ENCODE data around the gene AXL. TPM values are rescaled to one million over a fixed set of nuclear protein-coding genes. Genes with fewer than 3 reads are reported as not detected.

The AXL gene
- total and polyA plus RNA-seq, 2 of the 13 experiments (the other 11 are each of a cell fraction or from before 2014, with no cell fraction given) = 0.71 to 5.9 TPM

- TF ChIP-seq PATZ1 (CRISPR knock-in tag; IDR thresholded peaks at IDR 0.05) = peak; percentile 27
- no peak for TF ChIP-seq ZNF772 (CRISPR knock-in tag; IDR thresholded peaks at IDR 0.05)
- TF ChIP-seq THAP7 (CRISPR knock-in tag; IDR thresholded peaks at IDR 0.05) = 0 out of 2 replicates have a peak, but pooled peaks have one; percentile 24
- TF ChIP-seq ZNF614 (CRISPR knock-in tag; IDR thresholded peaks at IDR 0.05; ENCODE audit: borderline replicate concordance) = no peak
- no peak for TF ChIP-seq ZFP82 (CRISPR knock-in tag; IDR thresholded peaks at IDR 0.05; ENCODE audit: borderline replicate concordance)
- TF ChIP-seq ZNF605 (CRISPR knock-in tag; IDR thresholded peaks at IDR 0.05) = peak; percentile 56; the same call in 1 of the 2 replicates
- TF ChIP-seq ATF6 (CRISPR knock-in tag; conservative IDR thresholded peaks at IDR 0.05) = no peak
- TF ChIP-seq ZSCAN31 (CRISPR knock-in tag; IDR thresholded peaks at IDR 0.05; ENCODE audit: low read depth) = no peak
- TF ChIP-seq TBL1XR1 (IDR thresholded peaks at IDR 0.05; ENCODE audit: borderline replicate concordance, low read length, partially characterized antibody) = no peak
- TF ChIP-seq YEATS2 (CRISPR knock-in tag; IDR thresholded peaks at IDR 0.05; ENCODE audit: borderline replicate concordance) = 0 out of 2 replicates have a peak, but pooled peaks have one; percentile 18
- no peak for TF ChIP-seq YY1 (IDR thresholded peaks at IDR 0.05; ENCODE audit: insufficient read depth, insufficient replicate concordance, low read depth, low read length)
- TF ChIP-seq IRX3 (CRISPR knock-in tag; IDR thresholded peaks at IDR 0.05; ENCODE audit: borderline replicate concordance, low read depth) = no peak
- no peak for TF ChIP-seq AFF4 (CRISPR knock-in tag; IDR thresholded peaks at IDR 0.05)
- TF ChIP-seq ERF (CRISPR knock-in tag; IDR thresholded peaks at IDR 0.05) = no peak
- TF ChIP-seq NR1H2 (CRISPR knock-in tag; IDR thresholded peaks at IDR 0.05; ENCODE audit: borderline replicate concordance, low read depth) = no peak
- TF ChIP-seq POLR2G (IDR thresholded peaks at IDR 0.05; ENCODE audit: low read depth, low read length) = 0 out of 2 replicates have a peak, but pooled peaks have one; percentile 1
- no peak for TF ChIP-seq ZNF414 (CRISPR knock-in tag; IDR thresholded peaks at IDR 0.05)
- peak; percentile 60; the same call in 1 of the 2 replicates for TF ChIP-seq KAT7 (CRISPR knock-in tag; IDR thresholded peaks at IDR 0.05; ENCODE audit: borderline replicate concordance)
- TF ChIP-seq ZNF546 (CRISPR knock-in tag; conservative IDR thresholded peaks at IDR 0.05) = no peak
Observed at GRCh38 chr19:41265395-41266153, 46.6 kb downstream of the AXL start (continued).

All from HepG2 (cell line).